K562 (cell line): ENCODE measurements around the gene CS. TPM values are rescaled to one million over a fixed set of nuclear protein-coding genes. Genes with fewer than 3 reads are reported as not detected.
A peak's percentile ranks its signal among the peaks of the same experiment; 100 is the strongest.

ENCODE experiments used
- ATAC-seq: fragments of 200-7000 bp; cut with Tn5 transposase; 3 replicates; pipeline ENCODE4 v1.9.1; 2020; ENCODE audit warnings: moderate library complexity
- BruUV-seq: library from RNA; stranded (reverse); fragments of 400-500 nt; replicated peaks from 2 replicates; lab custom pipeline; 2021; lab: Mats Ljungman, UMichigan
- CTCF ChIA-PET: fragments of 300-600 bp; formaldehyde crosslinking; extraction: SDS; loops from one replicate; lab custom pipeline; 2021; ENCODE audit warnings: low intra/inter-chr PET ratio; lab: Yijun Ruan, JAX
- POLR2A ChIA-PET: fragments of 300-600, 350-650 bp; sonication (Branson Sonifier 250); formaldehyde crosslinking; extraction: SDS; loops from one replicate; lab custom pipeline; 2021; ENCODE audit warnings: antibody characterized with exemption, inconsistent platforms; lab: Yijun Ruan, JAX
- DNase-seq, 4 experiments: peaks; one replicate each; pipeline versions ENCODE4 v3.0.0 to v3.0.0-alpha.2; 2011 to 2018; ENCODE audit warnings: low spot score in 3 of 4, mixed read lengths in 3 of 4; ENCODE audit errors: extremely low read depth in 1 of 4
- FAIRE-seq: peaks from 2 replicates; lab custom pipeline; 2011; peaks lifted over from hg19 to GRCh38; lab: Jason Lieb, UNC
- H2AFZ ChIP-seq: 2 replicates; pipeline ENCODE4 v1.6.0; 2011; ENCODE audit warnings: low read depth, low read length, control low read depth, inconsistent platforms
- H3K27ac ChIP-seq: fragments of 200-600 bp; 3 replicates; pipeline ENCODE4 v1.8.0; 2011; ENCODE audit warnings: low read depth, mild to moderate bottlenecking, control low read depth, inconsistent platforms, low read length, moderate library complexity, mixed read lengths; ENCODE audit errors: extremely low read depth
- H3K27me3 ChIP-seq, 2 experiments: fragments of 300-600 bp in 1 of 2; 2 replicates in 1 of 2; 3 replicates in 1 of 2; pipeline versions ENCODE4 v1.6.0 to v1.8.0; 2011; ENCODE audit warnings: inconsistent platforms in 2 of 2, low read length in 2 of 2, mild to moderate bottlenecking in 1 of 2, mixed read lengths in 1 of 2, moderate library complexity in 1 of 2; ENCODE audit not compliant: control insufficient read depth in 2 of 2, insufficient read depth in 2 of 2
- H3K36me3 ChIP-seq: fragments of 300-600 bp; 3 replicates; pipeline ENCODE4 v1.8.0; 2011; ENCODE audit warnings: mild to moderate bottlenecking, low read length, inconsistent platforms; ENCODE audit not compliant: control insufficient read depth, insufficient read depth
- H3K4me1 ChIP-seq, 2 experiments: fragments of 200-600 bp in 1 of 2; replicated peaks in 1 of 2; 2 replicates in 1 of 2; 3 replicates in 1 of 2; pipeline versions ENCODE4 v1.5.1 to v1.8.0; 2011; ENCODE audit warnings: inconsistent platforms in 2 of 2, low read length in 2 of 2, mild to moderate bottlenecking in 1 of 2, mixed read lengths in 1 of 2, moderate library complexity in 1 of 2; ENCODE audit not compliant: control insufficient read depth in 2 of 2, insufficient read depth in 2 of 2
- H3K4me2 ChIP-seq: 2 replicates; pipeline ENCODE4 v1.6.1; 2011; ENCODE audit warnings: low read length, control low read depth, inconsistent platforms, mixed read lengths; ENCODE audit not compliant: insufficient read depth
- H3K4me3 ChIP-seq: fragments of 200-600 bp; sonication (generic), shearing (Covaris generic); 2 replicates; pipeline ENCODE4 v1.5.1; 2016; ENCODE audit warnings: control low read depth, inconsistent platforms
- H3K79me2 ChIP-seq: fragments of 200-600 bp; 3 replicates; pipeline ENCODE4 v1.8.0; 2011; ENCODE audit warnings: low read length, inconsistent platforms; ENCODE audit not compliant: control insufficient read depth, insufficient read depth
- H3K9ac ChIP-seq, 2 experiments: 2 replicates each; pipeline versions ENCODE4 v1.6.0 to v1.6.1; 2011; ENCODE audit warnings: low read depth in 2 of 2, low read length in 2 of 2, control low read depth in 1 of 2, inconsistent platforms in 1 of 2, mild to moderate bottlenecking in 1 of 2, mixed read lengths in 1 of 2; ENCODE audit not compliant: insufficient read depth in 1 of 2
- H3K9me1 ChIP-seq: one replicate; pipeline ENCODE4 v1.6.0; 2011; ENCODE audit warnings: inconsistent platforms, mild to moderate bottlenecking, low read length, moderate library complexity; ENCODE audit not compliant: control insufficient read depth, insufficient read depth
- H3K9me3 ChIP-seq: replicated peaks from 2 replicates; pipeline ENCODE4 v1.5.1; 2011; ENCODE audit warnings: low read depth, low read length, inconsistent platforms; ENCODE audit not compliant: control insufficient read depth, insufficient read depth
- H4K20me1 ChIP-seq: replicated peaks from 2 replicates; pipeline ENCODE4 v1.6.1; 2011; ENCODE audit warnings: low read length, inconsistent platforms, mixed read lengths; ENCODE audit not compliant: control insufficient read depth, insufficient read depth
- BCOR ChIP-seq: fragments of 450-650 bp; IDR thresholded peaks from 2 replicates; pipeline ENCODE4 v1.6.1; 2016
- KAT2B ChIP-seq: IDR thresholded peaks from one replicate; pipeline ENCODE4 v1.6.1; 2012; ENCODE audit warnings: low read depth, mild to moderate bottlenecking, control low read depth, inconsistent platforms, low read length, moderate library complexity
- NFRKB ChIP-seq: fragments of 450-650 bp; IDR thresholded peaks from 2 replicates; pipeline ENCODE4 v1.6.1; 2016; ENCODE audit warnings: low read depth
- NR3C1 ChIP-seq: sonication (generic); formaldehyde crosslinking; IDR thresholded peaks from 2 replicates; pipeline ENCODE4 v1.8.1; 2022; ENCODE audit warnings: missing genetic modification reagents
- NRF1 ChIP-seq, 2 experiments: fragments of 450-650 bp; IDR thresholded peaks in 1 of 2; conservative IDR thresholded peaks in 1 of 2; 2 replicates each; pipeline ENCODE4 v1.6.1; 2014; ENCODE audit warnings: mild to moderate bottlenecking in 2 of 2
- ZBTB33 ChIP-seq: sonication (generic); formaldehyde crosslinking; IDR thresholded peaks from 2 replicates; pipeline ENCODE4 v1.8.1; 2023; ENCODE audit warnings: mild to moderate bottlenecking, missing genetic modification reagents
- ZNF217 ChIP-seq: sonication (generic); formaldehyde crosslinking; IDR thresholded peaks from 2 replicates; pipeline ENCODE4 v1.8.0; 2022; ENCODE audit warnings: mild to moderate bottlenecking, missing genetic modification reagents
- ZNF507 ChIP-seq: conservative IDR thresholded peaks from 2 replicates; pipeline ENCODE4 v1.6.1; 2017; ENCODE audit warnings: missing genetic modification characterization, missing compliant biosample characterization
- WGBS: fragments of 100-300 bp; shearing (Covaris generic); methylation state at CpG from one replicate; pipeline ENCODE4 v1.1.6; 2016; ENCODE audit warnings: low coverage, mixed read lengths; ENCODE audit not compliant: insufficient coverage; ENCODE audit errors: missing lambda C conversion rate; 5-methylcytosine and 5-hydroxymethylcytosine counted together
- in situ Hi-C: fragments of 300-500 bp; cut with MboI; formaldehyde crosslinking; loops from 4 replicates; pipeline ENCODE4 v1.15.0; 2018; ENCODE audit warnings: inconsistent platforms, mixed read lengths
- intact Hi-C: fragments of 100-400 bp; cut with micrococcal nuclease; formaldehyde crosslinking; loops from 2 replicates; pipeline ENCODE4 v1.14.2; 2022
- polyA plus RNA-seq, 8 experiments: library from polyadenylated mRNA; depleted of rRNA in 4 of 8; stranded (reverse) in 5 of 8; unstranded in 3 of 8; fragments of >200 nt; fragmentation: Nextera tagmentation in 2 of 8; fragmentation: Illumina TruSeq in 1 of 8; extraction: Ambion mirVana in 2 of 8; extraction: Trizol in 1 of 8; gene quantifications; 2 replicates each; pipeline versions ENCODE4 v1.2.1 to v1.2.3, GENCODE V29; 2011 to 2014; ENCODE audit warnings: inconsistent platforms in 1 of 8, missing spikeins in 1 of 8
- total RNA-seq, 7 experiments: library from RNA; depleted of rRNA in 6 of 7; stranded (reverse); fragments of >200 nt in 6 of 7; fragmentation: Illumina TruSeq in 2 of 7; extraction: Trizol in 2 of 7; gene quantifications; 2 replicates each; pipeline versions ENCODE4 v1.2.1 to v1.2.3, GENCODE V29; 2011 to 2021; ENCODE audit warnings: low replicate concordance in 1 of 7

Gene CS
- total and polyA plus RNA-seq, 9 of the 15 experiments (the other 6 are each of a cell fraction or from before 2014, with no cell fraction given) = 99.9 to 390 (median 149) TPM

DNA sequence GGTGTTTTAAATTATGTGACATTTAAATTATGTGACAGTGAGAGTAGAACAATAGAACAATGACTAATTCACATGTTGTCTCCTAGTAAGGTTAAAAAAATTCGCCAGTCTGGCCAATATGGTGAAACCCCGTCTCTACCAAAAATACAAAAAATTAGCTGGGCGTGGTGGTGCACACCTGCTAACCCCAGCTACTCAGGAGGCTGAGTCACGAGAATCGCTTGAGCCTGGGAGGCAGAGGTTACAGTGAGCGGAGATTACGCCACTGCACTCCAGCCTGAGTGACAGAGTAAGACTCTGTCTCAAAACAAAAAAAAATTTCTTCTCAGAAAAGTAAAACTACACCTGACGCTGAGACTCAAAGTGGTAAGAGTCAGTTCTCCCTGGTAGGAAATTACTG is 2.7 kb downstream of the CS start:
- WGBS = 87% methylated on average over 8 of the region's 8 CpGs
- no peak for ATAC-seq
- TF ChIP-seq BCOR (0 out of 2 replicates have a peak, but pooled peaks have one; percentile 40), ZBTB33 (CRISPR knock-in tag) (peak; percentile 70; the same call in 1 of the 2 replicates), NRF1 (conservative IDR thresholded peaks at IDR 0.05 in 1 of 2, IDR thresholded peaks at IDR 0.05 in 1 of 2) (no peak), ZNF217 (no peak), ZNF507 (tag) (no peak), KAT2B (no peak), NR3C1 (CRISPR knock-in tag) (no peak), NFRKB (no peak)
- no peak for DNase-seq
- Histone ChIP-seq H3K27ac (no peak overlapping the region), H3K79me2 (peaks cover 79% of the 10 kb centered on the region), H3K9ac (no peak overlapping the region), H4K20me1 (peaks cover 5% of the 10 kb centered on the region; the same call in 1 of the 2 replicates), H3K4me1 (peaks cover 22 to 42% of the 10 kb centered on the region in 2 experiments), H3K4me3 (no peak overlapping the region), H3K4me2 (0 out of 2 replicates have a peak overlapping the region, but pooled peaks have one; percentile 4), H2AFZ (no peak overlapping the region), H3K9me3 (no peaks in the 10 kb centered on the region), H3K36me3 (peaks cover 62% of the 10 kb centered on the region), H3K9me1 (no peaks in the 10 kb centered on the region), H3K27me3 (no peaks in the 10 kb centered on the region)
- no peak for FAIRE-seq
- no TSS peak for BruUV-seq
- intact Hi-C loops = no loop called here
- POLR2A ChIA-PET = interaction anchor here (0.6 to 3.2 kb wide), 6 partner anchors 8 to 781 kb away, joined by 3 to 18 read pairs (median 4); partner anchors contain the start of genes NEMP1, PA2G4, RAB5B and STAT2
- in situ Hi-C loops = no loop called here
- CTCF ChIA-PET = interaction anchor here (0.7 kb wide), 1 partner anchor 167 kb away, joined by 3 read pairs; no protein-coding TSS in a partner anchor
